Left ventricle myocardium inferior (tissue), 1 donor: ENCODE measurements around the gene ANKRD6. TPM values are rescaled to one million over a fixed set of nuclear protein-coding genes. Genes with fewer than 3 reads are reported as not detected.

Experiments
- DNase-seq: peaks from one replicate; pipeline ENCODE4 v3.0.0-alpha.2; 2020
- H3K27ac ChIP-seq: fragments of 200-600 bp; replicated peaks from 2 replicates; pipeline ENCODE4 v1.8.0; 2021
- H3K27me3 ChIP-seq: fragments of 200-600 bp; 2 replicates; pipeline ENCODE4 v1.8.0; 2021; ENCODE audit warnings: low read depth
- H3K36me3 ChIP-seq: fragments of 200-600 bp; 2 replicates; pipeline ENCODE4 v1.8.0; 2021
- H3K4me1 ChIP-seq: fragments of 200-600 bp; 2 replicates; pipeline ENCODE4 v1.8.0; 2021
- H3K4me3 ChIP-seq: fragments of 200-600 bp; 2 replicates; pipeline ENCODE4 v1.8.0; 2021; ENCODE audit warnings: mild to moderate bottlenecking, moderate library complexity
- H3K9me3 ChIP-seq: fragments of 200-600 bp; replicated peaks from 2 replicates; pipeline ENCODE4 v1.8.0; 2021
- CTCF ChIP-seq: fragments of 200-600 bp; IDR thresholded peaks from 2 replicates; pipeline ENCODE4 v1.8.0; 2021; ENCODE audit warnings: antibody characterized with exemption, mild to moderate bottlenecking, borderline replicate concordance
- intact Hi-C: fragments of 100-400 bp; cut with micrococcal nuclease; formaldehyde crosslinking; loops from one replicate; pipeline ENCODE4 v1.11.0; 2022
- total RNA-seq: library from RNA; stranded (reverse); fragmentation: NEBNext Ultra II Directional; extraction: Animal tissue kit (Norgen Biotek cat#: 25700); gene quantifications from one replicate; pipeline ENCODE4 v1.2.1, GENCODE V29; 2021
- donor health status: DM: no; HTN: yes; CAD: no; lungs with severe emphysema.

Gene ANKRD6
- total RNA-seq, 1 donor from 2014 or later, result 11.1 TPM

DNA sequence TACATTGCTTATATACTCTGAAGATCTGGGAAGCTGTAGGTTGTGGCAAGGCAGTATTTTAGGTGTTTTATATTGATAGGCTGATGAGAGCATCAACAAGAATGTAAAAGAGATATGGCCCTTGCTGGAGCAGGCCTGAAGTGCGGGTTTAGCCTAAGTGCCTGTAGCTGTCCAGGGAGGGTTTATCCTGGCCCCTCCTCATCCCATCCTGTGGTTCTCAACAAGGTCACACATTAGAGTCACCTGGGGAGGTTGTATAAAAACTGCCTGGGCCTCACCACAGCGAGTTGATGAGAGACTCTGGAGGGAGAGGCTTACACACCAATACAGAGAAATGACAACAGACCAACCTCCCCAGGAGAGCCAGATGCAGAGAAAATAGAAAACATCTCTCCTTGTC, 157.2 kb downstream of the ANKRD6 start:
- intact Hi-C loops, result no loop called here
- no peaks in the 10 kb centered on the region for H3K36me3 ChIP-seq
- TF ChIP-seq CTCF, result no peak
- no peaks in the 10 kb centered on the region for H3K4me1 ChIP-seq
- no peaks in the 10 kb centered on the region for H3K27me3 ChIP-seq
- DNase-seq, result no peak
- H3K4me3 ChIP-seq, result no peak overlapping the region
- H3K9me3 ChIP-seq, result no peaks in the 10 kb centered on the region
- H3K27ac ChIP-seq, result no peak overlapping the region

DNA sequence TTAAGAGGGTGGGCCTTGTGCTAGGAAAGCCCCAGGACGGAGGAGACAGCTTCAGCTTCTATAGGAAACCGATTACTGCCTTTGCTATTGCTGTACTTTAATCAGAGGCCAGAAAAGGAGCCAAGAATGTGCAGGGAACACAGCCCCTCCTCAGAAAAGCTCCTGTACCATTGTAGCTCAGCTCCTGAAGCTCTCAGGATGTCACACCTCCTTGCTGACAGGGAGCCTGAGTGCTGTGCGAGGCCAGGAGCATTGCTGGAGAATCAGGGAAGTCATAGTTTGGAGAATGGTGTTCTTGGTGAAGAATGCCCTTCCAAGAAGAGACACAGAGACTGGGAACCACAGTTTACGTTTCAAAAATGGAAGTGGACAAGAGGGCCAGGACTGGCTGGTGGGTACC, 158.8 kb downstream of the ANKRD6 start:
- Histone ChIP-seq H3K27ac (no peak overlapping the region), H3K4me3 (no peak overlapping the region), H3K4me1 (peaks cover 11% of the 10 kb centered on the region), H3K27me3 (no peaks in the 10 kb centered on the region), H3K36me3 (no peaks in the 10 kb centered on the region), H3K9me3 (no peaks in the 10 kb centered on the region)
- DNase-seq, result no peak
- intact Hi-C loops, result no loop called here
- TF ChIP-seq CTCF, result no peak

- no peaks in the 10 kb centered on the region for H3K9me3 ChIP-seq
- peaks cover 31% of the 10 kb centered on the region for H3K4me1 ChIP-seq
- TF ChIP-seq CTCF, result no peak
- no peak for DNase-seq
- no peak overlapping the region for H3K4me3 ChIP-seq
- H3K27ac ChIP-seq, result no peak overlapping the region
- no peaks in the 10 kb centered on the region for H3K36me3 ChIP-seq
- H3K27me3 ChIP-seq, result no peaks in the 10 kb centered on the region
- intact Hi-C loops, result no loop called here
Measured at GRCh38 chr6:89596056-89596455, 163.1 kb downstream of the ANKRD6 start.

DNA sequence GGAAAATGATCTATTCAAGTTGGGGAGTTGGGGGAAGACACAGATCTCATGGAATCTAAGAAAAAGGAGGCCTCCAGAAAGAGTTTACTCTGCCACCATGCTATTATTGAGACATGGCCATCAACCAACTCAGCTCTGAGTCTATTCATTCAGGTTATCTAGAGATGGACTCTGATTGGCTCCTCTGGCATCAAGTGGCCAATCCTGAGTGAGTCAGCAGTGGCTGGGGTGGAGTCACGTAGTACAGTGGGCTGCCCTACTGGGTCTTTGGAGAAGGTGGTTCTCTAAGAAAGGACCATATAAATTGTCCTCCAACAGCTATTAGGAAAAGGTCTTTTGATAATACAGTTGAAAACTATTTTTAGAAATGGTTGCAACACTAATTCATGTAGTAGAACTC, 163.5 kb downstream of the ANKRD6 start:
- intact Hi-C loops, result no loop called here
- Histone ChIP-seq H3K4me3 (no peak overlapping the region), H3K27me3 (no peaks in the 10 kb centered on the region), H3K27ac (no peak overlapping the region), H3K9me3 (no peaks in the 10 kb centered on the region), H3K4me1 (peaks cover 31% of the 10 kb centered on the region), H3K36me3 (no peaks in the 10 kb centered on the region)
- no peak for TF ChIP-seq CTCF
- DNase-seq, result no peak

GRCh38 chr6:89597372-89597771, 164.4 kb downstream of the ANKRD6 start:
- Histone ChIP-seq H3K9me3 (no peaks in the 10 kb centered on the region), H3K36me3 (no peaks in the 10 kb centered on the region), H3K27me3 (no peaks in the 10 kb centered on the region), H3K4me1 (peaks cover 31% of the 10 kb centered on the region), H3K4me3 (no peak overlapping the region), H3K27ac (no peak overlapping the region)
- TF ChIP-seq CTCF, result no peak
- no peak for DNase-seq
- intact Hi-C loops, result no loop called here

GRCh38 chr6:89597988-89598387, 165.0 kb downstream of the ANKRD6 start:
- H3K36me3 ChIP-seq, result peaks cover 6% of the 10 kb centered on the region
- no peaks in the 10 kb centered on the region for H3K27me3 ChIP-seq
- peak; percentile 29 for TF ChIP-seq CTCF
- intact Hi-C loops, result no loop called here
- no peaks in the 10 kb centered on the region for H3K9me3 ChIP-seq
- peaks cover 31% of the 10 kb centered on the region for H3K4me1 ChIP-seq
- no peak for DNase-seq
- H3K4me3 ChIP-seq, result no peak overlapping the region
- H3K27ac ChIP-seq, result no peak overlapping the region
